A549 (cell line): Measurements from ENCODE around the gene TRIO. TPM values are rescaled to one million over a fixed set of nuclear protein-coding genes. Genes with fewer than 3 reads are reported as not detected.

ENCODE experiments used
- ATAC-seq, 2 experiments: fragments of 200-7000 bp in 1 of 2; fragments of >200 bp in 1 of 2; cut with Nextera tagmentation in 1 of 2; cut with Tn5 transposase in 1 of 2; 3 replicates each; pipeline versions ENCODE4 v1.8.0 to v1.9.1; 2018 to 2020; ENCODE audit warnings: mild to moderate bottlenecking in 1 of 2, moderate library complexity in 1 of 2
- CTCF ChIA-PET: fragments of 300-600 bp; sonication (Branson Sonifier 250); formaldehyde crosslinking; extraction: SDS; loops from one replicate; lab custom pipeline; 2021; ENCODE audit warnings: antibody characterized with exemption, inconsistent platforms; lab: Yijun Ruan, JAX
- POLR2A ChIA-PET: fragments of 350-600 bp; formaldehyde crosslinking; extraction: SDS; loops from one replicate; lab custom pipeline; 2021; ENCODE audit warnings: antibody characterized with exemption, inconsistent platforms; lab: Yijun Ruan, JAX
- DNase-seq, 2 experiments: peaks; one replicate each; pipeline versions ENCODE4 v3.0.0 to v3.0.0-alpha.2; 2011 to 2016; ENCODE audit warnings: low read depth in 1 of 2, low spot score in 1 of 2
- FAIRE-seq: peaks from 2 replicates; lab custom pipeline; 2011; peaks lifted over from hg19 to GRCh38; lab: Jason Lieb, UNC
- H3K27ac ChIP-seq, 2 experiments: fragments of >200 bp; sonication (Bioruptor Twin); formaldehyde crosslinking; 3 replicates each; pipeline ENCODE4 v1.5.1; 2016 to 2017
- H3K4me1 ChIP-seq: fragments of >200 bp; sonication (Bioruptor Twin); formaldehyde crosslinking; 3 replicates; pipeline ENCODE4 v1.6.1; 2016
- H3K4me2 ChIP-seq: fragments of >200 bp; sonication (Bioruptor Twin); formaldehyde crosslinking; 3 replicates; pipeline ENCODE4 v1.6.1; 2016
- H3K4me3 ChIP-seq: fragments of >200 bp; sonication (Bioruptor Twin); formaldehyde crosslinking; 3 replicates; pipeline ENCODE4 v1.5.1; 2016
- H3K9me3 ChIP-seq: fragments of >200 bp; sonication (Bioruptor Twin); formaldehyde crosslinking; 3 replicates; pipeline ENCODE4 v1.6.1; 2016
- ATOH8 ChIP-seq: fragments of 250-450 bp; sonication (Bioruptor Pico); IDR thresholded peaks from 2 replicates; pipeline ENCODE4 v1.5.0; 2020; ENCODE audit warnings: low read depth, mild to moderate bottlenecking, moderate library complexity
- CBX8 ChIP-seq: fragments of 200-600 bp; sonication (generic); IDR thresholded peaks from 2 replicates; pipeline ENCODE4 v1.6.1; 2016
- EHMT2 ChIP-seq: fragments of 200-600 bp; sonication (generic); IDR thresholded peaks from 2 replicates; pipeline ENCODE4 v1.6.1; 2016; ENCODE audit warnings: antibody characterized with exemption, low read depth, mild to moderate bottlenecking, moderate library complexity
- EP300 ChIP-seq, 2 experiments: fragments of >200 bp; sonication (Bioruptor Twin); formaldehyde crosslinking; IDR thresholded peaks; 2 replicates in 1 of 2; 3 replicates in 1 of 2; pipeline ENCODE4 v1.6.1; 2016 to 2017
- FOXS1 ChIP-seq: fragments of 250-450 bp; sonication (Bioruptor Pico); IDR thresholded peaks from 2 replicates; pipeline ENCODE4 v1.5.0; 2020; ENCODE audit warnings: mild to moderate bottlenecking, moderate library complexity
- HES2 ChIP-seq: fragments of >200 bp; sonication (Bioruptor Twin); formaldehyde crosslinking; IDR thresholded peaks from 2 replicates; pipeline ENCODE4 v1.6.1; 2016
- HEYL ChIP-seq: fragments of 250-450 bp; sonication (Bioruptor Pico); IDR thresholded peaks from 2 replicates; pipeline ENCODE4 v1.8.0; 2021; ENCODE audit warnings: mild to moderate bottlenecking, moderate library complexity
- HMGXB4 ChIP-seq: fragments of 250-450 bp; sonication (Bioruptor Pico); IDR thresholded peaks from 2 replicates; pipeline ENCODE4 v1.5.0; 2021; ENCODE audit warnings: mild to moderate bottlenecking, moderate library complexity, borderline replicate concordance
- HOXB13 ChIP-seq: fragments of 250-450 bp; sonication (Bioruptor Pico); IDR thresholded peaks from 2 replicates; pipeline ENCODE4 v1.5.0; 2020; ENCODE audit warnings: low read depth, mild to moderate bottlenecking, moderate library complexity
- HOXB5 ChIP-seq: fragments of 250-450 bp; sonication (Bioruptor Pico); IDR thresholded peaks from 2 replicates; pipeline ENCODE4 v1.5.0; 2020; ENCODE audit warnings: mild to moderate bottlenecking, moderate library complexity
- KDM1A ChIP-seq: fragments of 200-600 bp; sonication (generic); IDR thresholded peaks from 2 replicates; pipeline ENCODE4 v1.6.1; 2016; ENCODE audit warnings: low read depth, mild to moderate bottlenecking
- KDM5A ChIP-seq: fragments of 200-600 bp; sonication (generic); IDR thresholded peaks from 2 replicates; pipeline ENCODE4 v1.6.1; 2016; ENCODE audit warnings: antibody characterized with exemption, mild to moderate bottlenecking
- MAFK ChIP-seq: fragments of 450-650 bp; IDR thresholded peaks from 2 replicates; pipeline ENCODE4 v1.6.1; 2014; ENCODE audit not compliant: partially characterized antibody
- NPAS2 ChIP-seq: fragments of 250-450 bp; sonication (Bioruptor Pico); IDR thresholded peaks from 2 replicates; pipeline ENCODE4 v1.8.0; 2022; ENCODE audit warnings: mild to moderate bottlenecking, moderate library complexity, borderline replicate concordance
- POLR2A ChIP-seq: IDR thresholded peaks from 2 replicates; pipeline ENCODE4 v1.6.1; 2012; ENCODE audit warnings: mild to moderate bottlenecking, low read length
- POLR2AphosphoS2 ChIP-seq: conservative IDR thresholded peaks from 2 replicates; pipeline ENCODE4 v1.6.1; 2012; ENCODE audit warnings: low read length, improper control_type of control experiment, inconsistent platforms
- RARB ChIP-seq: fragments of 250-450 bp; sonication (Bioruptor Pico); IDR thresholded peaks from 2 replicates; pipeline ENCODE4 v1.8.0; 2021; ENCODE audit warnings: mild to moderate bottlenecking, moderate library complexity
- RFX5 ChIP-seq: fragments of 450-650 bp; IDR thresholded peaks from 2 replicates; pipeline ENCODE4 v1.7.1; 2014; ENCODE audit warnings: antibody characterized with exemption, mild to moderate bottlenecking, moderate library complexity
- SMC3 ChIP-seq: fragments of >200 bp; sonication (Bioruptor Twin); formaldehyde crosslinking; IDR thresholded peaks from 3 replicates; pipeline ENCODE4 v1.6.1; 2018; ENCODE audit warnings: inconsistent platforms
- ZFP36 ChIP-seq: fragments of 450-650 bp; IDR thresholded peaks from 2 replicates; pipeline ENCODE4 v1.6.1; 2014; ENCODE audit warnings: borderline replicate concordance; ENCODE audit not compliant: partially characterized antibody
- ZSCAN20 ChIP-seq: fragments of 250-450 bp; sonication (Bioruptor Pico); IDR thresholded peaks from 2 replicates; pipeline ENCODE4 v1.8.0; 2022; ENCODE audit warnings: mild to moderate bottlenecking, moderate library complexity
- WGBS: methylation state at CpG from one replicate; pipeline ENCODE4 v1.1.6; 2017; ENCODE audit errors: missing lambda C conversion rate; 5-methylcytosine and 5-hydroxymethylcytosine counted together
- polyA plus RNA-seq, 4 experiments: library from polyadenylated mRNA; depleted of rRNA in 3 of 4; stranded (reverse); fragments of >200 nt; fragmentation: RNase III in 1 of 4; extraction: RNeasy Plus Mini Kit Qiagen cat#74134 plus additional on column Dnase treatment in 1 of 4; gene quantifications; 2 replicates in 3 of 4; 3 replicates in 1 of 4; pipeline ENCODE4 v1.2.3, GENCODE V29; 2011 to 2017

TRIO gene
- polyA plus RNA-seq, 2 of the 4 experiments (the other 2 are of a cell fraction): 47.5 to 79.0 TPM

DNA sequence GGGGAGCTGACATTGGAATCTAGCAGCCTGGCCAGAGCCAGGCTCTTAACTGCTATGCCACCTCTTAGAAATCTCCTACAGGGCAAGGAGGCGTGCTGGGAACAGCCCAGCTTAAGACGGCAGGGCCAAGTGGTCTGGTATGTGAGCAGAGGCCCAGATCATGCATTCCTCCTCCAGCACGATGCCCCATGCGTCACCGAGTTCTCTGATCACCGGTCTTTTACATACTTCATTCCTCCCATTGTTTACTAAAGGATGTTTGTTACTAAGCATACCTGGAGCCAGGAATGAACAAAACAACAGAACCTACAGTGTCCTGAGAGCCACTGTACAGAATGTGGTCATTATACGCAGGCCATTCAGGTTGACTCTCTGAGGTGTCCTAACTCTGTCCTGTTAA is 73.8 kb downstream of the TRIO start:
- Histone ChIP-seq H3K9me3 (no peaks in the 10 kb centered on the region), H3K27ac (peak overlapping the region in 1 of 2 experiments; percentile 63; a peak in 2 of 6 replicates), H3K4me1 (peaks cover 80% of the 10 kb centered on the region), H3K4me3 (no peak overlapping the region), H3K4me2 (peak overlapping the region; percentile 54; the same call in 2 of the 3 replicates)
- no peak for TF ChIP-seq FOXS1
- TF ChIP-seq EHMT2: no peak
- no peak for TF ChIP-seq POLR2AphosphoS2
- no peak for TF ChIP-seq ZFP36
- CTCF ChIA-PET: interaction anchor here (1.0 to 1.6 kb wide), 4 partner anchors 10 to 108 kb away, joined by 3 to 4 read pairs (median 4); no protein-coding TSS in a partner anchor
- POLR2A ChIA-PET: no interaction called here
- FAIRE-seq (no peak), DNase-seq (no peak), ATAC-seq (peak in 1 of 2 experiments; percentile 9; a peak in 2 of 6 replicates)
- 86% methylated on average over 7 of the region's 7 CpGs for WGBS

GRCh38 chr5:14217587-14217986 is 74.4 kb downstream of the TRIO start:
- WGBS: 66% methylated on average over 4 of the region's 4 CpGs

DNA sequence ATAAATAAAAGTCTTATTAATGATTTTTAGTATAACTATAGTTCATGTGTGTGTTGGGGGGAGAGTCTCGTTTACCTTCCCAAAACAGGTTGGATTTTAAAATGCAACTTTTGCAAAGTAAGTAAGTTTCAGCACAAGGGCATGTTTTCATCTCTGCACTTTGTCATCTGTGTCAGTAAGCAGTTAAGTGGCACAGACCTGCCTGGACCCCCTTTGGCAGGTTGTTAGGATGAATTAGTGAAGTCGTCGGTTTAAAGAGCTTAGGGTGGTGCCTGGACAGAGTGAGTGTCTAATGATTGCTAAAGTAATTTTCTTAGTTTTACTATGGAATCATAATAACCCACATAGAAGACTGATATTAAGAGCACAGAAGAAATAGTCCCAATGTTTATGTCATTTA is 74.9 kb downstream of the TRIO start:
- Histone ChIP-seq H3K9me3 (no peaks in the 10 kb centered on the region), H3K4me3 (no peak overlapping the region), H3K4me1 (peaks cover 69% of the 10 kb centered on the region), H3K4me2 (peak overlapping the region; percentile 54), H3K27ac (peak overlapping the region; percentile 12 to 63; a peak in 3 of 6 replicates)
- POLR2A ChIA-PET: no interaction called here
- WGBS: 78% methylated on average over 3 of the region's 3 CpGs
- CTCF ChIA-PET: interaction anchor here (1.0 to 1.6 kb wide), 2 partner anchors 27 to 109 kb away, joined by 3 to 4 read pairs; no protein-coding TSS in a partner anchor
- TF ChIP-seq HEYL (no peak), CBX8 (no peak)
- DNase-seq: no peak
- no peak for ATAC-seq
- FAIRE-seq: no peak

More at GRCh38 chr5:14217587-14217986, 74.4 kb downstream of the TRIO start:
- peaks cover 73% of the 10 kb centered on the region for H3K4me1 ChIP-seq
- TF ChIP-seq HOXB13 (CRISPR knock-in tag) (no peak), KDM1A (no peak), NPAS2 (CRISPR knock-in tag) (no peak), MAFK (no peak), ZSCAN20 (CRISPR knock-in tag) (no peak), RFX5 (no peak), HES2 (no peak), RARB (no peak), POLR2A (no peak), EP300 (IDR thresholded peaks at IDR 0.05) (no peak), ATOH8 (CRISPR knock-in tag) (no peak), EHMT2 (no peak), KDM5A (no peak), HOXB5 (no peak), HMGXB4 (CRISPR knock-in tag) (no peak), POLR2AphosphoS2 (no peak), SMC3 (no peak)
- FAIRE-seq (no peak), ATAC-seq (peak in 1 of 2 experiments; percentile 12; a peak in 2 of 6 replicates), DNase-seq (no peak)
- peak overlapping the region; percentile 12 to 63; a peak in 4 of 6 replicates for H3K27ac ChIP-seq
- peak overlapping the region; percentile 54 for H3K4me2 ChIP-seq
- no peak overlapping the region for H3K4me3 ChIP-seq
- ChIA-PET CTCF (interaction anchor here (1.0 to 1.6 kb wide), 3 partner anchors 9 to 109 kb away, joined by 3 to 4 read pairs (median 4); no protein-coding TSS in a partner anchor), POLR2A (no interaction called here)
- no peaks in the 10 kb centered on the region for H3K9me3 ChIP-seq
